Measurements from ENCODE around the gene TRIM9.

- no peak for TF ChIP-seq CTCF (conservative IDR thresholded peaks at IDR 0.05)
- no peak for TF ChIP-seq ZFX (IDR thresholded peaks at IDR 0.05)
Observed at GRCh38 chr14:51131516-51131915, 36.6 kb upstream of the TRIM9 start.
